Tibial artery (tissue), 4 donors: ENCODE results near the gene MINK1.

ENCODE experiments used
- DNase-seq, 2 donors: peaks; one replicate each; pipeline ENCODE4 v3.0.0-alpha.2; 2019
- H3K27ac ChIP-seq, 2 donors: fragments of 200-600 bp; sonication (generic) in 1 of 2; 1 replicate in 1 of 2; 2 replicates in 1 of 2; pipeline ENCODE4 v1.5.1; 2018 to 2019; ENCODE audit warnings: mild to moderate bottlenecking in 1 of 2
- H3K27me3 ChIP-seq, 2 donors: fragments of 200-600 bp; sonication (generic) in 1 of 2; one replicate each; pipeline versions ENCODE4 v1.5.1 to v1.6.0; 2016 to 2019
- H3K36me3 ChIP-seq, 3 donors: fragments of 200-600 bp; sonication (generic) in 2 of 3; one replicate each; pipeline ENCODE4 v1.5.1; 2016 to 2019; ENCODE audit warnings: mild to moderate bottlenecking in 2 of 3
- H3K4me1 ChIP-seq, 4 donors: fragments of 200-600 bp; sonication (generic) in 2 of 4; 1 replicate in 3 of 4; 2 replicates in 1 of 4; pipeline ENCODE4 v1.5.1; 2016 to 2019
- H3K4me3 ChIP-seq, 2 donors: fragments of 200-600 bp; sonication (generic) in 1 of 2; 1 replicate in 1 of 2; 2 replicates in 1 of 2; pipeline ENCODE4 v1.5.1; 2018 to 2019; ENCODE audit warnings: mild to moderate bottlenecking in 2 of 2
- H3K9me3 ChIP-seq, 3 donors: fragments of 200-600 bp; sonication (generic) in 1 of 3; one replicate each; pipeline ENCODE4 v1.5.1; 2016 to 2019
- CTCF ChIP-seq, 2 experiments: fragments of 200-600 bp in 1 of 2; fragments of 450-650 bp in 1 of 2; IDR thresholded peaks; one replicate each; pipeline ENCODE4 v1.5.1; 2017 to 2019; ENCODE audit warnings: antibody characterized with exemption in 2 of 2, mild to moderate bottlenecking in 1 of 2, moderate library complexity in 1 of 2
- intact Hi-C: fragments of 100-400 bp; cut with DNase I; formaldehyde crosslinking; loops from one replicate; pipeline ENCODE4 v1.15.0; 2023; ENCODE audit warnings: low total_unique reads

MINK1 gene

GRCh38 chr17:4933646-4934045, 100.5 kb downstream of the MINK1 start:
- peaks cover 14 to 35% (median 14%) of the 10 kb centered on the region in 3 donors for H3K36me3 ChIP-seq
- intact Hi-C loops = no loop called here
- no peak overlapping the region for H3K4me3 ChIP-seq
- DNase-seq = no peak
- H3K9me3 ChIP-seq = no peaks in the 10 kb centered on the region
- peaks cover 0 to 22% (median 7%) of the 10 kb centered on the region in 4 donors for H3K4me1 ChIP-seq
- H3K27ac ChIP-seq = no peak overlapping the region
- no peak for TF ChIP-seq CTCF (IDR thresholded peaks at IDR 0.05)
- H3K27me3 ChIP-seq = no peaks in the 10 kb centered on the region

- Histone ChIP-seq H3K9me3 (no peaks in the 10 kb centered on the region), H3K27ac (no peak overlapping the region), H3K27me3 (no peaks in the 10 kb centered on the region), H3K4me3 (no peak overlapping the region), H3K4me1 (peaks cover 4 to 29% (median 14%) of the 10 kb centered on the region in 4 donors), H3K36me3 (peaks cover 14 to 35% (median 14%) of the 10 kb centered on the region in 3 donors)
- intact Hi-C loops = no loop called here
- DNase-seq = no peak
- TF ChIP-seq CTCF (IDR thresholded peaks at IDR 0.05) = no peak
These were observed 101.2 kb downstream of the MINK1 start for GRCh38 chr17:4934173-4934979.

GRCh38 chr17:4935650-4936049, 102.5 kb downstream of the MINK1 start:
- peaks cover 4 to 31% (median 15%) of the 10 kb centered on the region in 4 donors for H3K4me1 ChIP-seq
- no peak for DNase-seq
- H3K9me3 ChIP-seq = no peaks in the 10 kb centered on the region
- intact Hi-C loops = loop anchor here (5.0 kb wide), 1 partner anchor 47 kb away; no protein-coding TSS in a partner anchor
- no peak overlapping the region for H3K4me3 ChIP-seq
- H3K27me3 ChIP-seq = no peaks in the 10 kb centered on the region
- H3K36me3 ChIP-seq = peaks cover 14 to 31% (median 14%) of the 10 kb centered on the region in 3 donors
- no peak for TF ChIP-seq CTCF (IDR thresholded peaks at IDR 0.05)
- H3K27ac ChIP-seq = no peak overlapping the region

- H3K36me3 ChIP-seq = peaks cover 14 to 31% (median 14%) of the 10 kb centered on the region in 3 donors
- DNase-seq = no peak
- no peaks in the 10 kb centered on the region for H3K27me3 ChIP-seq
- no peak for TF ChIP-seq CTCF (IDR thresholded peaks at IDR 0.05)
- H3K4me3 ChIP-seq = no peak overlapping the region
- H3K27ac ChIP-seq = no peak overlapping the region
- intact Hi-C loops = loop anchor here (5.0 kb wide), 1 partner anchor 46 kb away; no protein-coding TSS in a partner anchor
- H3K4me1 ChIP-seq = peaks cover 4 to 39% (median 23%) of the 10 kb centered on the region in 4 donors
- H3K9me3 ChIP-seq = no peaks in the 10 kb centered on the region
These were observed 103.3 kb downstream of the MINK1 start for GRCh38 chr17:4936436-4936835.

- peaks cover 4 to 45% (median 28%) of the 10 kb centered on the region in 4 donors for H3K4me1 ChIP-seq
- no peaks in the 10 kb centered on the region for H3K27me3 ChIP-seq
- no peak for DNase-seq
- H3K27ac ChIP-seq = no peak overlapping the region
- H3K9me3 ChIP-seq = no peaks in the 10 kb centered on the region
- intact Hi-C loops = loop anchor here (5.0 kb wide), 1 partner anchor 45 kb away; no protein-coding TSS in a partner anchor
- no peak overlapping the region for H3K4me3 ChIP-seq
- H3K36me3 ChIP-seq = peaks cover 20 to 39% (median 20%) of the 10 kb centered on the region in 3 donors
- TF ChIP-seq CTCF (IDR thresholded peaks at IDR 0.05) = no peak
These were observed 104.4 kb downstream of the MINK1 start for GRCh38 chr17:4937553-4937952.
